ENCODE measurements around the gene NAA30. TPM values are rescaled to one million over a fixed set of nuclear protein-coding genes. Genes with fewer than 3 reads are reported as not detected.

NAA30 gene
- total RNA-seq, 1 experiment from 2014 or later, result 14.0 TPM

- TF ChIP-seq, protein P1, sequence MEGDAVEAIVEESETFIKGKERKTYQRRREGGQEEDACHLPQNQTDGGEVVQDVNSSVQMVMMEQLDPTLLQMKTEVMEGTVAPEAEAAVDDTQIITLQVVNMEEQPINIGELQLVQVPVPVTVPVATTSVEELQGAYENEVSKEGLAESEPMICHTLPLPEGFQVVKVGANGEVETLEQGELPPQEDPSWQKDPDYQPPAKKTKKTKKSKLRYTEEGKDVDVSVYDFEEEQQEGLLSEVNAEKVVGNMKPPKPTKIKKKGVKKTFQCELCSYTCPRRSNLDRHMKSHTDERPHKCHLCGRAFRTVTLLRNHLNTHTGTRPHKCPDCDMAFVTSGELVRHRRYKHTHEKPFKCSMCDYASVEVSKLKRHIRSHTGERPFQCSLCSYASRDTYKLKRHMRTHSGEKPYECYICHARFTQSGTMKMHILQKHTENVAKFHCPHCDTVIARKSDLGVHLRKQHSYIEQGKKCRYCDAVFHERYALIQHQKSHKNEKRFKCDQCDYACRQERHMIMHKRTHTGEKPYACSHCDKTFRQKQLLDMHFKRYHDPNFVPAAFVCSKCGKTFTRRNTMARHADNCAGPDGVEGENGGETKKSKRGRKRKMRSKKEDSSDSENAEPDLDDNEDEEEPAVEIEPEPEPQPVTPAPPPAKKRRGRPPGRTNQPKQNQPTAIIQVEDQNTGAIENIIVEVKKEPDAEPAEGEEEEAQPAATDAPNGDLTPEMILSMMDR (IDR thresholded peaks at IDR 0.05 in 2 of 3, conservative IDR thresholded peaks at IDR 0.05 in 1 of 3; ENCODE audit: borderline replicate concordance in 1 of 3, insufficient read depth in 1 of 3, low read depth in 2 of 3, low read length in 2 of 3), result no peak
- TF ChIP-seq SP1 (IDR thresholded peaks at IDR 0.05; ENCODE audit: low read depth), result no peak
- TF ChIP-seq ZNF274 (IDR thresholded peaks at IDR 0.05; ENCODE audit: low read depth, low read length), result no peak
Observed at GRCh38 chr14:57346741-57347140, 43.6 kb upstream of the NAA30 start (continued).

DNA sequence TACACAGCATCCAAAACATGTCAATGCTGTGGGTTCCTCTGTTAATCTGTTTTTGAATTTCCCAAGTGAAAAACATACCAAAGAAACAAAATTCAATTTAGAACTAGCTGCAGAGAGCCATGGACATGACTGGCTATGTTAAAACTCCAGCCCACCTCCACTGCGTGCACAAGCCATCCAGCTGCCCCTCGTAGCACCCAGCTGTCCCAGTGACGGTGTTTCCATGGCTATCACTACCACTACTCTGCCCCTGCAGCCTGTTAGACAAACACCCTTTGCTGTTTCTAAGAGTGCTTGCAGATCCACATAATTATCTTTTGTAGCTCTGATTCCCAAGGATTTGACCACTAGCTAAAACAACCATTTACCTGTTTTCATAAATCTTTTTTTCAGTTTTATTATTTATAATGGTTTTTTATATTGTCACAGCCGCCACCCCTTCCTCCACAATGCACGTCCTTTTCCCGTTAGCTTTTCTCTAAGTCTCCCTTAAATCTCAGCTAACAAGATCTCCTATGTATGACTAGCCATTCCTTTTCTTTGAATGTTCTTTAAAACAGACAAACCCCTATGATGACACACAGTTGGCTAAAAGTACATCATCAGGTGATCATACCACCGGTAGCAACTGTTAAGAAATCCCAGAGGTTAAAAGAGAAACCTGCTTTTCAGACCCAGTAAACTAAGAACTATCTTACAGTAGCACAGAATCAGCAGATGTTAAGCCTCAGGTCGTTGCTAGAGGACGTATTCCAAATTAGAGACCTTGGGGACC lies 37.8 kb upstream of the NAA30 start:
- H3K36me3 ChIP-seq (ENCODE audit: control insufficient read depth in 1 of 2, insufficient read depth in 2 of 2, low read length in 2 of 2), result no peaks in the 10 kb centered on the region
- CTCF ChIA-PET, result no interaction called here
- no peak for ATAC-seq
- no peak for TF ChIP-seq POLR2AphosphoS5 (IDR thresholded peaks at IDR 0.05; ENCODE audit: low read depth, low read length)
- no peak for TF ChIP-seq CBX3 (IDR thresholded peaks at IDR 0.05; ENCODE audit: low read depth)
- no peak for TF ChIP-seq TCF7L2 (IDR thresholded peaks at IDR 0.05; ENCODE audit: borderline replicate concordance, extremely low read depth, insufficient read depth, insufficient read length)
- TF ChIP-seq, protein P2, sequence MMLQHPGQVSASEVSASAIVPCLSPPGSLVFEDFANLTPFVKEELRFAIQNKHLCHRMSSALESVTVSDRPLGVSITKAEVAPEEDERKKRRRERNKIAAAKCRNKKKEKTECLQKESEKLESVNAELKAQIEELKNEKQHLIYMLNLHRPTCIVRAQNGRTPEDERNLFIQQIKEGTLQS (IDR thresholded peaks at IDR 0.05), result no peak
- TF ChIP-seq, protein P3, sequence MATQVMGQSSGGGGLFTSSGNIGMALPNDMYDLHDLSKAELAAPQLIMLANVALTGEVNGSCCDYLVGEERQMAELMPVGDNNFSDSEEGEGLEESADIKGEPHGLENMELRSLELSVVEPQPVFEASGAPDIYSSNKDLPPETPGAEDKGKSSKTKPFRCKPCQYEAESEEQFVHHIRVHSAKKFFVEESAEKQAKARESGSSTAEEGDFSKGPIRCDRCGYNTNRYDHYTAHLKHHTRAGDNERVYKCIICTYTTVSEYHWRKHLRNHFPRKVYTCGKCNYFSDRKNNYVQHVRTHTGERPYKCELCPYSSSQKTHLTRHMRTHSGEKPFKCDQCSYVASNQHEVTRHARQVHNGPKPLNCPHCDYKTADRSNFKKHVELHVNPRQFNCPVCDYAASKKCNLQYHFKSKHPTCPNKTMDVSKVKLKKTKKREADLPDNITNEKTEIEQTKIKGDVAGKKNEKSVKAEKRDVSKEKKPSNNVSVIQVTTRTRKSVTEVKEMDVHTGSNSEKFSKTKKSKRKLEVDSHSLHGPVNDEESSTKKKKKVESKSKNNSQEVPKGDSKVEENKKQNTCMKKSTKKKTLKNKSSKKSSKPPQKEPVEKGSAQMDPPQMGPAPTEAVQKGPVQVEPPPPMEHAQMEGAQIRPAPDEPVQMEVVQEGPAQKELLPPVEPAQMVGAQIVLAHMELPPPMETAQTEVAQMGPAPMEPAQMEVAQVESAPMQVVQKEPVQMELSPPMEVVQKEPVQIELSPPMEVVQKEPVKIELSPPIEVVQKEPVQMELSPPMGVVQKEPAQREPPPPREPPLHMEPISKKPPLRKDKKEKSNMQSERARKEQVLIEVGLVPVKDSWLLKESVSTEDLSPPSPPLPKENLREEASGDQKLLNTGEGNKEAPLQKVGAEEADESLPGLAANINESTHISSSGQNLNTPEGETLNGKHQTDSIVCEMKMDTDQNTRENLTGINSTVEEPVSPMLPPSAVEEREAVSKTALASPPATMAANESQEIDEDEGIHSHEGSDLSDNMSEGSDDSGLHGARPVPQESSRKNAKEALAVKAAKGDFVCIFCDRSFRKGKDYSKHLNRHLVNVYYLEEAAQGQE (IDR thresholded peaks at IDR 0.05; ENCODE audit: low read depth), result no peak
- no peak for TF ChIP-seq EGR1 (IDR thresholded peaks at IDR 0.05; ENCODE audit: low read depth)
- no peak for TF ChIP-seq YY1 (IDR thresholded peaks at IDR 0.05; ENCODE audit: extremely low read depth, insufficient replicate concordance, low read depth, low read length)
- no peak for TF ChIP-seq CEBPB (IDR thresholded peaks at IDR 0.05; ENCODE audit: low read depth)
- TF ChIP-seq ELF1 (IDR thresholded peaks at IDR 0.05; ENCODE audit: borderline replicate concordance, low read depth), result no peak
- TF ChIP-seq EZH2phosphoT487 (IDR thresholded peaks at IDR 0.05; ENCODE audit: borderline replicate concordance), result no peak
- no peak for TF ChIP-seq POLR2A (IDR thresholded peaks at IDR 0.05; ENCODE audit: borderline replicate concordance, extremely low read depth, insufficient read depth, insufficient read length)
- TF ChIP-seq SRF (IDR thresholded peaks at IDR 0.05; ENCODE audit: low read depth), result no peak
- no peak for TF ChIP-seq ZBTB33 (IDR thresholded peaks at IDR 0.05; ENCODE audit: extremely low read depth, insufficient replicate concordance, low read length)
- TF ChIP-seq, protein P4, sequence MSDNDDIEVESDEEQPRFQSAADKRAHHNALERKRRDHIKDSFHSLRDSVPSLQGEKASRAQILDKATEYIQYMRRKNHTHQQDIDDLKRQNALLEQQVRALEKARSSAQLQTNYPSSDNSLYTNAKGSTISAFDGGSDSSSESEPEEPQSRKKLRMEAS (IDR thresholded peaks at IDR 0.05), result no peak

More for the DNA sequence above, 37.8 kb upstream of the NAA30 start:
- ChIA-PET RAD21 (ENCODE audit: low non-redundant PET in 1 of 2, low total read pairs in 2 of 2, uncharacterized antibody in 2 of 2, unreplicated experiment in 2 of 2) (no interaction called here), POLR2A (no interaction called here)
- no peaks in the 10 kb centered on the region for H3K79me2 ChIP-seq (ENCODE audit: insufficient read depth, low read length)
- no peak overlapping the region for H3K27ac ChIP-seq (ENCODE audit: low read depth, low read length)
- H2AFZ ChIP-seq (ENCODE audit: low read depth, low read length, poor library complexity, severe bottlenecking), result no peak overlapping the region
- peaks cover 6 to 13% of the 10 kb centered on the region in 2 experiments; a peak in 3 of 4 replicates for H3K4me1 ChIP-seq (ENCODE audit: control insufficient read depth in 1 of 2, insufficient read depth in 2 of 2, low read length in 2 of 2)
- H3K9me3 ChIP-seq (ENCODE audit: control insufficient read depth in 1 of 2, insufficient read depth in 1 of 2, low read depth in 1 of 2, low read length in 2 of 2), result no peaks in the 10 kb centered on the region
- no peak overlapping the region for H3K4me2 ChIP-seq (ENCODE audit: low read length)
- no peaks in the 10 kb centered on the region for H3K27me3 ChIP-seq (ENCODE audit: insufficient read depth, low read length)
- BruUV-seq (replicated peaks), result no TSS peak
- no peak for DNase-seq (ENCODE audit: low read depth, low spot score)
- no peak overlapping the region for H3K9ac ChIP-seq (ENCODE audit: low read length)
- no peaks in the 10 kb centered on the region for H4K20me1 ChIP-seq (ENCODE audit: insufficient read depth)
- H3K9me2 ChIP-seq (ENCODE audit: insufficient read depth), result no peaks in the 10 kb centered on the region
- H3K4me3 ChIP-seq (replicated peaks in 1 of 2; ENCODE audit: low read depth in 1 of 2, low read length in 2 of 2), result no peak overlapping the region
- intact Hi-C loops (cut with micrococcal nuclease), result no loop called here
